HepG2 (cell line): ENCODE results near the gene TEX48.

Experiments
- FOXA1 ChIP-seq, 2 experiments: fragments of 450-650 bp in 1 of 2; sonication (generic) in 1 of 2; formaldehyde crosslinking in 1 of 2; IDR thresholded peaks; 2 replicates each; pipeline versions ENCODE4 v1.4.0 to v1.6.1; 2016 to 2020; ENCODE audit warnings: missing genetic modification reagents in 1 of 2
- HCFC1 ChIP-seq: fragments of 150-350 bp; IDR thresholded peaks from 2 replicates; pipeline ENCODE4 v1.6.1; 2014; ENCODE audit warnings: low read depth, low read length
- KDM1A ChIP-seq: IDR thresholded peaks from 2 replicates; pipeline ENCODE4 v1.6.1; 2016; ENCODE audit warnings: missing compliant biosample characterization
- ZKSCAN8 ChIP-seq: IDR thresholded peaks from 2 replicates; pipeline ENCODE4 v1.6.1; 2016; ENCODE audit warnings: borderline replicate concordance, missing genetic modification reagents, missing compliant biosample characterization
- TF ChIP-seq, protein P1 (sequence below): sonication (generic); formaldehyde crosslinking; IDR thresholded peaks from 2 replicates; pipeline ENCODE4 v1.5.0; 2020; ENCODE audit warnings: mild to moderate bottlenecking, missing genetic modification reagents, moderate library complexity

DNA sequence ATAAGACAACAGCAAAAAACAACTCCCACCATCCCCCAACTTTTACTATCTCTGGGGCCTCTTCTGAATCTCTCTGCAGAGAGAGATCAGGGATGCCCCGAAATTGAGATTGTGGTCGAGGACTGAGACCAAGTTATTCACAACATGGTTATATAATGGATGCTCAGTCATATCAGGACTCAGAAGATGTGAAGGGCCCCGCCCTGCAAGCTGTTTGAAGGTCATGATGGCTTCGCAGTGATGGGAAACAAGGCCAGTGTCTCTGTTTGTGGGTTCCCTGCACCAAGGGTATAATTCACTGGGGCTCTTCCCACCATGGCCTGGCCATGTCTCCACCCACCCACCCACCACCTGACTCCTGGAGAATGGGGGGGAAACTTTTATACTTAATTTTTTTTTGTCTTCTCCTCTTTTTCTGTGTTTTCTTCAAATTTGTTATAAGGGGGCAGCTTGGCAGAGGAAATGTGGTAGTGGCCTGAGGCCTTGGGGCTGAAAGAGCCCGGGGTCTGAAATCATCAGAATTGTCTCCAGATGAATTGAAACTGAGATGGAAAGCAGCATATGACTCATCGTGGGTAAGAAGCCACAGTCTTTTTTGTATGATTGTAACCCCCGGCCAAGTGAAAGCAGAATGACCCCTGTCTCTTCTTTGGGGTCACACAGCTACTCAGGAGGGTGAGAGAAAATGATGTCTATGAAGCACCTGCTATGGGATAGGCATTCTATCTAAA is 15.0 kb upstream of the TEX48 start:
- TF ChIP-seq KDM1A (CRISPR knock-in tag) (no peak), ZKSCAN8 (CRISPR knock-in tag) (no peak), FOXA1 (IDR thresholded peaks at IDR 0.05) (no peak), FOXA1 (CRISPR knock-in tag; IDR thresholded peaks at IDR 0.05) (no peak), HCFC1 (no peak)
- TF ChIP-seq, protein P1, sequence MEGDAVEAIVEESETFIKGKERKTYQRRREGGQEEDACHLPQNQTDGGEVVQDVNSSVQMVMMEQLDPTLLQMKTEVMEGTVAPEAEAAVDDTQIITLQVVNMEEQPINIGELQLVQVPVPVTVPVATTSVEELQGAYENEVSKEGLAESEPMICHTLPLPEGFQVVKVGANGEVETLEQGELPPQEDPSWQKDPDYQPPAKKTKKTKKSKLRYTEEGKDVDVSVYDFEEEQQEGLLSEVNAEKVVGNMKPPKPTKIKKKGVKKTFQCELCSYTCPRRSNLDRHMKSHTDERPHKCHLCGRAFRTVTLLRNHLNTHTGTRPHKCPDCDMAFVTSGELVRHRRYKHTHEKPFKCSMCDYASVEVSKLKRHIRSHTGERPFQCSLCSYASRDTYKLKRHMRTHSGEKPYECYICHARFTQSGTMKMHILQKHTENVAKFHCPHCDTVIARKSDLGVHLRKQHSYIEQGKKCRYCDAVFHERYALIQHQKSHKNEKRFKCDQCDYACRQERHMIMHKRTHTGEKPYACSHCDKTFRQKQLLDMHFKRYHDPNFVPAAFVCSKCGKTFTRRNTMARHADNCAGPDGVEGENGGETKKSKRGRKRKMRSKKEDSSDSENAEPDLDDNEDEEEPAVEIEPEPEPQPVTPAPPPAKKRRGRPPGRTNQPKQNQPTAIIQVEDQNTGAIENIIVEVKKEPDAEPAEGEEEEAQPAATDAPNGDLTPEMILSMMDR (CRISPR knock-in tag) = no peak
